Activated T-helper 1 cell treated with anti-CD3 and anti-CD28 coated beads, Interleukin-12 subunit alpha, Interleukin-12 subunit beta, Interleukin-2, Interleukin-4 antibody, amounts not matched to agents 30 ng/mL and 10 ng/mL and 1 ng/mL, durations not matched to agents 14 hours and 24 hours and 36 hours (primary cell): ENCODE results near the gene POU1F1. TPM values are rescaled to one million over a fixed set of nuclear protein-coding genes. Genes with fewer than 3 reads are reported as not detected.
"Not testable (repeated sequence)": the region's sequence is repeated elsewhere in the genome, so short reads cannot be mapped to it uniquely, and the experiment has no call there.

Experiments used
- DNase-seq: peaks from one replicate; pipeline ENCODE4 v3.0.0; 2021; ENCODE audit warnings: low spot score
- H3K27ac Mint-ChIP-seq: one replicate; pipeline ENCODE4 v1.8.0; 2021; ENCODE audit warnings: mild to moderate bottlenecking, mixed read lengths
- H3K27me3 Mint-ChIP-seq: one replicate; pipeline ENCODE4 v1.8.0; 2022; ENCODE audit warnings: mild to moderate bottlenecking, moderate library complexity, mixed read lengths; ENCODE audit not compliant: insufficient read depth
- H3K36me3 Mint-ChIP-seq: one replicate; pipeline ENCODE4 v1.8.0; 2021; ENCODE audit warnings: low read depth, mixed read lengths
- H3K4me1 Mint-ChIP-seq: one replicate; pipeline ENCODE4 v1.8.0; 2021; ENCODE audit warnings: low read depth, mixed read lengths
- H3K4me3 Mint-ChIP-seq: one replicate; pipeline ENCODE4 v1.8.0; 2021; ENCODE audit warnings: mild to moderate bottlenecking, moderate library complexity, mixed read lengths
- H3K9me3 Mint-ChIP-seq: one replicate; pipeline ENCODE4 v1.8.0; 2021; ENCODE audit warnings: mixed read lengths
- intact Hi-C: fragments of 100-400 bp; cut with micrococcal nuclease; formaldehyde crosslinking; loops from one replicate; pipeline ENCODE4 v1.15.1; 2024
- total RNA-seq: library from RNA; stranded (reverse); gene quantifications from 2 replicates; pipeline ENCODE4 v1.2.3, GENCODE V29; 2022

POU1F1 gene, protein sequence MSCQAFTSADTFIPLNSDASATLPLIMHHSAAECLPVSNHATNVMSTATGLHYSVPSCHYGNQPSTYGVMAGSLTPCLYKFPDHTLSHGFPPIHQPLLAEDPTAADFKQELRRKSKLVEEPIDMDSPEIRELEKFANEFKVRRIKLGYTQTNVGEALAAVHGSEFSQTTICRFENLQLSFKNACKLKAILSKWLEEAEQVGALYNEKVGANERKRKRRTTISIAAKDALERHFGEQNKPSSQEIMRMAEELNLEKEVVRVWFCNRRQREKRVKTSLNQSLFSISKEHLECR
- total RNA-seq = not detected in 2 replicates

- H3K36me3 Mint-ChIP-seq = no peaks in the 10 kb centered on the region
- intact Hi-C loops = no loop called here
- H3K27me3 Mint-ChIP-seq = peaks cover 3% of the 10 kb centered on the region
- H3K9me3 Mint-ChIP-seq = no peaks in the 10 kb centered on the region
- H3K4me3 Mint-ChIP-seq = no peak within 1 kb of the TSS
- H3K27ac Mint-ChIP-seq = no peak within 1 kb of the TSS
- H3K4me1 Mint-ChIP-seq = peaks cover 16% of the 10 kb centered on the region
- DNase-seq = no peak
These were observed at the start of gene POU1F1 for GRCh38 chr3:87276484-87276883. TSS of gene POU1F1 (minus strand) at chr3:87276584. CDS start at chr3:87276462, 122 bp downstream.

- intact Hi-C loops = no loop called here
- no peaks in the 10 kb centered on the region for H3K9me3 Mint-ChIP-seq
- H3K4me3 Mint-ChIP-seq = no peak overlapping the region
These were observed 48.2 kb upstream of the POU1F1 start for GRCh38 chr3:87324609-87325008.

DNA sequence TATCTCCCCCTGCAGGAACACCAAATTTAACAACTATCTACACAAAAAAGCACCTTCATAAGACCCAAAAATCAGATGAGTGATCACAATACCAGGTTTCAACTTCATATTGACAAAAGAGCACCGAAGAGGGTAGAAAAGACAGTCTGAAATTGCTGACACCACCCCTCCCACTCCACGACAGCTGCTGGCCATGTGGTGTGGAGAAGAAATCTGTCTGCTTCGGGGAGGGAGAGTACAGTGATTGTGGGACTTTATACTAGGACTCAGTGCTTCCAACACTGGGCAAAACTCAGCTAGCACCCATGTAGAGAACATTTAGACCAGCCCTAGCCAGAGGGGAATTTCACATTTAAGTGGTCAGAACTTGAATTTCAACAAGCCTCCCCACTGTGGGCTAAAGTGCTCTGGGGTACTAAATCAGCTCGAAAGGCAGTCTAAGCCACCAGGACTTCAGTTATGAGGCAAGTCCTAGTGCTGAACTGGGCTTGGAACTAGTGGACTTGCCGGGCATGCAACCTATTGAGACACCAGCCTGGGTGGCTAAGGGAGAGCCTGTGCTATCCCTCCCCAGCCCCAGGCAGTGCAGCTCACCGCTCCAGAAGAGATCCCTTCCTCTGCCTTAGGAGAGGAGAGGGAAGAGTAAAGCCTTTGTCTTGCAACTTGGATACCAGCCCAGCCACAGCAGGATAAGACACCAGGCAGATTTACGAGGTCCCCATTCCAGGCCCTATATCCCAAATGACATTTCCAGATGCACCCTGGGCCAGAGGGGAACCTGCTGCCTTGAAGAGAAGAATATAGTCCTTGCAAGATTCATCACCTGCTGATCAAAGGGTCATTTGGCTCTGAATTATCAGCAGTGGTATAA lies 44.6 kb upstream of the POU1F1 start:
- H3K4me1 Mint-ChIP-seq = no peaks in the 10 kb centered on the region
- no peak overlapping the region for H3K27ac Mint-ChIP-seq
- intact Hi-C loops = no loop called here
- no peak overlapping the region for H3K4me3 Mint-ChIP-seq
- peaks cover 12% of the 10 kb centered on the region for H3K27me3 Mint-ChIP-seq
- H3K9me3 Mint-ChIP-seq = no peaks in the 10 kb centered on the region
- no peaks in the 10 kb centered on the region for H3K36me3 Mint-ChIP-seq
- no peak for DNase-seq

More at GRCh38 chr3:87324609-87325008, 48.2 kb upstream of the POU1F1 start:
- H3K27me3 Mint-ChIP-seq = peaks cover 14% of the 10 kb centered on the region
- no peak for DNase-seq
- no peaks in the 10 kb centered on the region for H3K4me1 Mint-ChIP-seq
- H3K36me3 Mint-ChIP-seq = no peaks in the 10 kb centered on the region
- no peak overlapping the region for H3K27ac Mint-ChIP-seq

GRCh38 chr3:87318617-87319021 lies 42.2 kb upstream of the POU1F1 start:
- Mint-ChIP-seq H3K27me3 (peaks cover 8% of the 10 kb centered on the region), H3K27ac (no peak overlapping the region)

GRCh38 chr3:87317779-87318178 lies 41.4 kb upstream of the POU1F1 start:
- Mint-ChIP-seq H3K27ac (no peak overlapping the region), H3K27me3 (peaks cover 8% of the 10 kb centered on the region), H3K36me3 (no peaks in the 10 kb centered on the region), H3K4me3 (no peak overlapping the region), H3K9me3 (no peaks in the 10 kb centered on the region), H3K4me1 (no peaks in the 10 kb centered on the region)
- DNase-seq = no peak
- intact Hi-C loops = no loop called here

More at GRCh38 chr3:87318617-87319021, 42.2 kb upstream of the POU1F1 start:
- no peak for DNase-seq
- no peaks in the 10 kb centered on the region for H3K9me3 Mint-ChIP-seq
- no peaks in the 10 kb centered on the region for H3K4me1 Mint-ChIP-seq
- no peaks in the 10 kb centered on the region for H3K36me3 Mint-ChIP-seq
- H3K4me3 Mint-ChIP-seq = no peak overlapping the region
- intact Hi-C loops = no loop called here

DNA sequence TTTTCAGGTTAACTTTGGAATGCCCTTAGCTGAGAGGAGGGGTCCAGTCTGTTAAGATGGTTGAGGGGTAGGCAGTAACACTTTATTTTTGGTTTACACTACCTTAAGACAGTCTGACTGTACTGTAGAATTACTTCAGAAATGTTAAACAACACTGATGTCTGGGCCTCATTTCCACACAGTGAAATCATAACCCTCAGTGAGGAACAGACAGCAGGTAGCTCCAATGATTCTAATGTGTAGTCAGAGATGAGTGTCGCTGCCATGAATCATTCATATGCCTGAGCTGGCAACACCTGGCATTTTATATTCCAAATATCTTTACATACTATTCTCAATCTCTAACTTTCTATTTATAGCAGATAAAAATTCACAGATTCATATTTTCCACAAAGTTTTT lies 37.3 kb upstream of the POU1F1 start:
- no peaks in the 10 kb centered on the region for H3K36me3 Mint-ChIP-seq
- H3K4me1 Mint-ChIP-seq = no peaks in the 10 kb centered on the region
- DNase-seq = no peak
- H3K9me3 Mint-ChIP-seq = no peaks in the 10 kb centered on the region
- no peak overlapping the region for H3K27ac Mint-ChIP-seq
- H3K4me3 Mint-ChIP-seq = no peak overlapping the region
- H3K27me3 Mint-ChIP-seq = no peaks in the 10 kb centered on the region
- intact Hi-C loops = no loop called here

GRCh38 chr3:87311309-87311708 lies 34.9 kb upstream of the POU1F1 start:
- Mint-ChIP-seq H3K27ac (no peak overlapping the region), H3K36me3 (no peaks in the 10 kb centered on the region), H3K4me3 (no peak overlapping the region), H3K27me3 (no peaks in the 10 kb centered on the region), H3K9me3 (no peaks in the 10 kb centered on the region), H3K4me1 (no peaks in the 10 kb centered on the region)
- DNase-seq = no peak
- intact Hi-C loops = loop anchor here (1.0 kb wide), 1 partner anchor 22 kb away; no protein-coding TSS in a partner anchor

GRCh38 chr3:87309601-87310000 lies 33.2 kb upstream of the POU1F1 start:
- Mint-ChIP-seq H3K27me3 (peaks cover 2% of the 10 kb centered on the region), H3K4me3 (no peak overlapping the region), H3K36me3 (no peaks in the 10 kb centered on the region), H3K27ac (no peak overlapping the region), H3K9me3 (no peaks in the 10 kb centered on the region), H3K4me1 (no peaks in the 10 kb centered on the region)
- DNase-seq = no peak
- intact Hi-C loops = no loop called here

GRCh38 chr3:87307805-87308204 lies 31.4 kb upstream of the POU1F1 start:
- Mint-ChIP-seq H3K27me3 (peaks cover 4% of the 10 kb centered on the region), H3K9me3 (no peaks in the 10 kb centered on the region), H3K27ac (no peak overlapping the region), H3K4me3 (no peak overlapping the region), H3K36me3 (no peaks in the 10 kb centered on the region), H3K4me1 (no peaks in the 10 kb centered on the region)
- DNase-seq = no peak
- intact Hi-C loops = no loop called here

- Mint-ChIP-seq H3K27ac (no peak overlapping the region), H3K4me1 (no peaks in the 10 kb centered on the region), H3K9me3 (no peaks in the 10 kb centered on the region), H3K4me3 (no peak overlapping the region), H3K27me3 (peaks cover 13% of the 10 kb centered on the region), H3K36me3 (no peaks in the 10 kb centered on the region)
- DNase-seq = no peak
- intact Hi-C loops = no loop called here
These were observed 29.1 kb upstream of the POU1F1 start for GRCh38 chr3:87305517-87305916.

DNA sequence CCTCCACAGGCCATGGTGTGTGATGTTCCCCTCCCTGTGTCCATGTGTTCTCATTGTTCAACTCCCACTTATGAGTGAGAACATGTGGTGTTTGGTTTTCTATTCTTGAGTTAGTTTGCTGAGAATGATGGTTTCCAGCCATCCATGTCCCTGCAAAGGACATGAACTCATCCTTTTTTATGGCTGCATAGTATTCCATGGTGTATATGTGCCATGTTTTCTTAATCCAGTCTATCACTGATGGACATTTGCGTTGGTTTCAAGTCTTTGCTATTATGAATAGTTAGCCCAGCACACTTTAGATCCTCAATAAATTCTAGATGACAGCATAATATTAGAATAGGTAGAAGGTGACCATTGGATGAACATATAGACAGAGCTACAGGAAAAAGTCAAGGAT lies 28.6 kb upstream of the POU1F1 start:
- H3K9me3 Mint-ChIP-seq, DNase-seq, H3K4me1 Mint-ChIP-seq, intact Hi-C loops, H3K27ac Mint-ChIP-seq, H3K36me3 Mint-ChIP-seq, H3K4me3 Mint-ChIP-seq: not testable (repeated sequence)
- H3K27me3 Mint-ChIP-seq = peaks cover 13% of the 10 kb centered on the region

DNA sequence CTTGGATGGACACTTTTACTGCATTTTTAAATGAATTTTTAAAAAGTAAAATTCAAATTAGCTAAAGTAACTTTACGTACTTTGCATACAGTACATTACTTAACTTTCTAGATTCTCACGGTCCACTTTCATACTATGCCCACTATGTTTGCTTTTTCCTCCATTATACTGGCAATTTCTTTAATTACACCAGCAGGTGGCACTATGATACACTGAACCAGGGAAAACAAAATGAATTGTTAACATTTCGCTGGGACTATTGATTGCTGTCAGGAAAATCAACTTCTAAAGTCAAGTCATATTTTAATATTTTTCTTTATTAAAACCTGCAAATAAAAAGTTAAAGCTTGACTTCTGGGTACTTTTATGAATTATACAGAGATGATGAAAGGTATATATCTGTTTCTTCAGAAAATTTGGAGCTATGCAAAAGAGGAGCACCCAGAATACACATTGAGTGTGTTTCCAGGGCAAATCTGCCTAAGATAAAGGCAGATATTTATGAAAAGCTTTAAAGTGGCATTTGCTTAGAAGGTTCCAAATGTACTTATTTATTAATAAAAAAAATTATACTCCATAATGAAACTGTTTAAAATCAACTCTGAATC lies 21.8 kb upstream of the POU1F1 start:
- H3K27me3 Mint-ChIP-seq = peaks cover 11% of the 10 kb centered on the region
- H3K9me3 Mint-ChIP-seq = no peaks in the 10 kb centered on the region
- no peak overlapping the region for H3K4me3 Mint-ChIP-seq
- no peak overlapping the region for H3K27ac Mint-ChIP-seq
- intact Hi-C loops = loop anchor here (1.0 to 5.0 kb wide), 5 partner anchors 34 to 705 kb away; no protein-coding TSS in a partner anchor
- H3K36me3 Mint-ChIP-seq = no peaks in the 10 kb centered on the region
- DNase-seq = no peak
- H3K4me1 Mint-ChIP-seq = no peaks in the 10 kb centered on the region

GRCh38 chr3:87288446-87288845 lies 12.1 kb upstream of the POU1F1 start:
- Mint-ChIP-seq H3K4me3 (no peak overlapping the region), H3K4me1 (peaks cover 8% of the 10 kb centered on the region)

More at GRCh38 chr3:87288446-87288845, 12.1 kb upstream of the POU1F1 start:
- intact Hi-C loops = no loop called here
- Mint-ChIP-seq H3K27me3 (peaks cover 3% of the 10 kb centered on the region), H3K27ac (no peak overlapping the region), H3K36me3 (no peaks in the 10 kb centered on the region), H3K9me3 (no peaks in the 10 kb centered on the region)
- no peak for DNase-seq
